ENCODE data around the gene MS4A6E. TPM values are rescaled to one million over a fixed set of nuclear protein-coding genes. Genes with fewer than 3 reads are reported as not detected.
A peak's percentile ranks its signal among the peaks of the same experiment; 100 is the strongest.
"Not testable (repeated sequence)": the region's sequence is repeated elsewhere in the genome, so short reads cannot be mapped to it uniquely, and the experiment has no call there.

Gene MS4A6E
- total RNA-seq, result not detected

DNA sequence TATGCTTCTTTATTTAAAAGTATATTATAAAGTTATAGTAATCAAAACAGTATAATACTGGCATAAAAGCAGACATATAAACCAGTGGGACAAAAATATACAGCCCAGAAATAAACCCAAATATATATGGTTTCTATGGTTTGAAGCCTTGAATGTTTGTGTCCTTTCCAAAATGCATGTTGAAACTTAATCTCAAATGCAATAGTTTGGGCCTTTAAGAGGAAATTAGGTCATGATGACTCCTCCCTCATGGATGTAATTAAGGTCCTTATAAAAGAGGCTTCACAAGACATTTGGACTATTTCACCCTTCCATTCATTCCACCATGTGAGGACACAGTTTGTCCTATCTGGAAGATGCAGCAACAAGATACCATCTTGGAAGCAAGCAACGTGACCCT lies at the start of gene MS4A6E:
Gene MS4A6E (plus strand): TSS at position 301 of the 400 bp plus-strand sequence. CDS start 7,641 bp downstream, outside the sequence.
- DNase-seq (ENCODE audit: low spot score), result no peak

GRCh38 chr11:60280412-60280811 lies 46.6 kb upstream of the MS4A6E start, which contains the start of gene MS4A4A:
TSS of gene MS4A4A (plus strand) at chr11:60280666. CDS start at chr11:60280676, 10 bp downstream.
- peak; percentile 16 for DNase-seq (ENCODE audit: low spot score)

- DNase-seq (ENCODE audit: low spot score), result no peak
Measured at GRCh38 chr11:60281485-60281884, 45.6 kb upstream of the MS4A6E start.

GRCh38 chr11:60282286-60282685 lies 44.8 kb upstream of the MS4A6E start:
- DNase-seq (ENCODE audit: low spot score), result no peak

GRCh38 chr11:60285411-60286126 lies 41.5 kb upstream of the MS4A6E start:
- not testable (repeated sequence) for DNase-seq (ENCODE audit: low spot score)

DNA sequence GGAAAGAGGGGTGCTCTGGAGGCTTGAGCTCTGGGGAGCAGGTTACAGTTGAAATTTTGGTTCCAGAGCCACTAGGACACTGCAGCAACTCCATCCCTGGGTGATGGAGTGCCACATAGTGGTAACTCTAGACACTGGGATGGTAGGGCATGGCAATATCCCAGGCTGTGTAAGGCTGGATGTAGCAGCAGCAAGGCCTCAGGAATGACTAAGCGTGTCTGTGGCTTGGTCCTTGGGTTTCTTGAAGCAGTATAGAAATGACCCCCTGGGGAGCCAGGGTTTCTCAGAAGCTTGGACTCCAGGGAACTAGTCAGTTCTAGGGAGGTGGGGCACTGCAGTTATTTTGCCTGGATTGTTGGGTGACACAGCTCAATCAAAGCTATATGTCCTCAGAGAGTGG lies 38.5 kb upstream of the MS4A6E start:
- DNase-seq (ENCODE audit: low spot score), result no peak

DNA sequence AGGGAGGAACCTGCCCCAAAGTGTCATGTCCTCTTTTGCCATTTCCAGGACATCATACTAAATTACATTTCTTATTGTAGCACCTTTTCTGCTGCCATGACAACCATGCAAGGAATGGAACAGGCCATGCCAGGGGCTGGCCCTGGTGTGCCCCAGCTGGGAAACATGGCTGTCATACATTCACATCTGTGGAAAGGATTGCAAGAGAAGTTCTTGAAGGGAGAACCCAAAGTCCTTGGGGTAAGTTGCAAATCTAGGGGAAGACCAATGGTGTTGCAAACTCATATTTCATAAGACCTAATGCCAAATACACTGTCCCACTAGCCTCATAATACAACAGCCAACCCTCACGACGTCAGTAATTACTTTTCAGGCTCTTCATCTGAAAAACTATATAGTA lies 34.9 kb upstream of the MS4A6E start:
- DNase-seq (ENCODE audit: low spot score), result no peak

- no peak for DNase-seq (ENCODE audit: low spot score)
Measured at GRCh38 chr11:60301178-60301577, 25.9 kb upstream of the MS4A6E start.

DNA sequence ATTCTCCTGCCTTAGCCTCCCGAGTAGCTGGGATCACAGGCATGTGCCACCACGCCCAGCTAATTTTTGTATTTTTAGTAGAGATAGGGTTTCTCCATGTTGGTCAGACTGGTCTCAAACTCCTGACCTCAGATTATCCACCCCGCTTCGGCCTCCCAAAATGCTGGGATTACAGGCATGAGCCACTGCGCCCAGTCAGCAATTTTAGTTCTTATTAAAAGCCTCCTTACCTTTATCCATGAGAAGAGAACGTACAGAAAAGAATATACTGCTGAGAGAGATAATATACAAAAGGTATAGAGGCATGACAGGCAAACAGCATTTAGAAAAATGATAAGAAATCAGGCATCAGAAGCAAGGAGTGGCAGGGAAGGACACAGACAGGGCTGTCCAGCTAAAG lies 25.2 kb upstream of the MS4A6E start:
- not testable (repeated sequence) for DNase-seq (ENCODE audit: low spot score)

DNA sequence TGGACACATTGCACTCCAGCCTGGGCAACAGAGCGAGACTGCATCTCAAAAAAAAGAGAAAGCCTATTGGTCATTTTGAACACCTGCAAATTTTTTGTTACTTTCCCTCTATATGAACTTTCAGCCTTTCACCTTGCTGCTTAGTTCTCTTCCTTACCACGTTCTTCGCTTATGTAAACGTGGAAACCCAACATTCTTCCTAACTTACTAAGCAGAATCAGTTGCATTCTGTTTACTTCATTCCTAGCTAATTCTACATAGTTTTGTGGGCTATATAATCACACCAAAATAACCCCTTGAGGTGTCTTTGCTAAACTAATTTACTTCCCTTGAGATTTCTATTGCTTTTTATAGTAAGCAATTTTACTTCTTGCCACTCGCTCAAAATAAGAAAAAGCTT lies 23.4 kb upstream of the MS4A6E start:
- no peak for DNase-seq (ENCODE audit: low spot score)

DNA sequence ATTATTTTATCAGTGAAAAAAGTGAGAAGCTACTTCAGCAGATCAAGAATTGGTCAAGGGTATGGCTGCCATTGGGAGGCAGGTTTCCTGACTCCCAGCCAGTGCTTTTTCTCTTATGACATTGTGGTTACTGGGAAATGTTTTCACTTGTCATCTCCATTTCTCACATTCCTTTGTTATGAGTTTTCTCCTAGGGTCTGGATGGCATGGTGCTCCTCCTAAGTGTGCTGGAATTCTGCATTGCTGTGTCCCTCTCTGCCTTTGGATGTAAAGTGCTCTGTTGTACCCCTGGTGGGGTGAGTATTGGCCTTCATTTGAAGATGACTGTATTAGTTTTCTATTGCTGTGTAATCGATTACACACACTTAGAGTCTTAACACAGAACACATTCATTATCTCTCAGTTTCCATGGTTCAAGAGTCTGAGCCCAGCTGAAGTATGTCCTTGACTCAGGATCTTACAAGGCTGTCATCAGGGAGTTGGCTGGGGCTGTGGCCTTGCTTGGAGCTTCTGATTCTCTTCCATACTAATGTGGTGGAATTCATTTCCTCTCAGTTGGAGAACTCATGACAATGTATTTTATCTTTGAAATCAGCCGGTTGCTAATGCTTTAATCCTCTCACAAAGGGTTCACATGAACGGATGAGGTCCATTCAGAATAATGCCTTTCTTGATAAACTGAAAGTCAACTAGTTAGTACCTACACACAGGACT lies 21.0 kb upstream of the MS4A6E start:
- DNase-seq (ENCODE audit: low spot score), result no peak

- DNase-seq (ENCODE audit: low spot score), result no peak
Measured at GRCh38 chr11:60307507-60308195, 19.4 kb upstream of the MS4A6E start.

DNA sequence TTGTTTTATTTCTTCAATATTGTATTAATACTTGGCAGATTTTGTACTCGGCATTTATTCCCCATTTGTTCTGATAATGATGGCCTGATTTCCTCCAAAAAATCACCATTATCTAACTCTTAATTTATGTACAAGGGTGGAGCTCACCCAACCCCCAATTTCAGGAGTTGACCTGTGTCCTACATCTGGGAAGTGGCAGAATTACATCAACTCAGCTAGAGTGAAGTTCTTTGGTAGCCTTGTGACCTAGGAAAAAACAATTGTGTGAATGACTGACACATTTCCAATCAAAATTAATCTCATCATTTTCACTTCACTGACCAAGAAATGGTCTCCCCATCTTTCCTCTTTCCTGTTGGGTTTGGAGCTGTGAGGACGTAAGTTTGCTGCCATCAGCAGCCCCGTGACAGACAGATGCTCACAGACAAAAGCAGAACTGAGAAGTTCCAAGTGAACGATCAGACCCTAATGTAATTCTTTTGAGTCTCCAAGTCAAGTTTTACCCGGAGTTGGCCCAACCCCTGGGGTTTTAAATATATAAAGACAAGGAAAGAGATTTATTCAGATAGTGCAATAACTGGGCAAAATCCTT lies 16.6 kb upstream of the MS4A6E start:
- peak; percentile 34 for DNase-seq (ENCODE audit: low spot score)

GRCh38 chr11:60314635-60315321 lies 12.3 kb upstream of the MS4A6E start:
- DNase-seq (ENCODE audit: low spot score), result no peak

- no peak for DNase-seq (ENCODE audit: low spot score)
Measured at GRCh38 chr11:60315871-60316270, 11.2 kb upstream of the MS4A6E start.

DNA sequence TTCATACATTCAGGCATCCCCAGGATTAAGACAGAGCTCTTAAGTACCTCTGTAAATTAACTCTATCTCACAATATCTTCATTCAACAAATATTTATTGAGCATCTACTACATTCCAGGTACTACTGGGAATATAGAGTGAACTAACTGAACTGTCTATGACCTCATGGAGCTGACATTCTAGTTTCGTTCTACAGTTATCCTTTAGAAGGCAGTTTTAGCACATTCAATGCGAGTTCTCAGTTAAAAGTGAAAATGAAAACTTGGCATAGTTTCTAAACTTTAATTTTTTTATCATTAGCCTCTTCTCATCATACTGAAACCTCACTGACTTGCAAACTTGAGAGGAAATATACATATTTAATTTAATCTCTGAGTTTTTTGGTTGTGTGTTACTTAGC lies 10.7 kb upstream of the MS4A6E start:
- no peak for DNase-seq (ENCODE audit: low spot score)

- no peak for DNase-seq (ENCODE audit: low spot score)
Measured at GRCh38 chr11:60318726-60319125, 8.3 kb upstream of the MS4A6E start.

- no peak for DNase-seq (ENCODE audit: low spot score)
Measured at GRCh38 chr11:60321051-60321450, 6.0 kb upstream of the MS4A6E start.

GRCh38 chr11:60328460-60328859 lies 1.4 kb downstream of the MS4A6E start:
- DNase-seq (ENCODE audit: low spot score), result no peak

DNA sequence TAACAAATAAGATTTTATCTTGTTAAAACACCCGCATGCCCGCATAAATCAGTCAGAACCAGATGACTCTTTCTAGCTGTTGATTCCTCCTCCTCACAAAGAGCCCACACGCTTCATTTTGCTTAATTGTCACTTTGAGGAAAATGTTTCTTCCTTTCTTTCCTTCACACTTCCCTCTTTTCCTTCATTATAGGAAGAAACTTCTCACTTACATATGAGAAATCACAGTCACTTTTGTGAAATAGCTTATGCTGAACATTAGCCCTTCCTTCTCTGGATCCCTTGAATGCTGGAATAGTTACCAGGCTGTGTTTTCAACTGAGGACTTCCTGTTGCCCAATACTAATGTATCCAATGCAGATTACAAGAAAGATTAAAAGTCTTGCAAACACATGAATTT lies 5.8 kb downstream of the MS4A6E start:
- no peak for DNase-seq (ENCODE audit: low spot score)

GRCh38 chr11:60334005-60334620 lies 7.1 kb downstream of the MS4A6E start:
- DNase-seq (ENCODE audit: low spot score), result peak; percentile 74

Data from mucosa of gallbladder (tissue), 1 donor.